Thyroid gland (tissue), 4 donors: ENCODE results near the gene NR2F1-AS1.

ENCODE experiments used
- POLR2A ChIP-seq, 2 donors: fragments of 450-650 bp; IDR thresholded peaks; one replicate each; pipeline ENCODE4 v1.6.1; 2017; ENCODE audit warnings: antibody characterized with exemption in 2 of 2, mild to moderate bottlenecking in 2 of 2, moderate library complexity in 1 of 2
- TF ChIP-seq, protein P1 (sequence below), 6 experiments: fragments of 200-600 bp in 3 of 6; fragments of 450-650 bp in 3 of 6; sonication (generic) in 3 of 6; IDR thresholded peaks; one replicate each; pipeline ENCODE4 v1.5.1; 2016 to 2019; ENCODE audit warnings: antibody characterized with exemption in 6 of 6, mild to moderate bottlenecking in 2 of 6, inconsistent platforms in 1 of 6, moderate library complexity in 1 of 6

DNA sequence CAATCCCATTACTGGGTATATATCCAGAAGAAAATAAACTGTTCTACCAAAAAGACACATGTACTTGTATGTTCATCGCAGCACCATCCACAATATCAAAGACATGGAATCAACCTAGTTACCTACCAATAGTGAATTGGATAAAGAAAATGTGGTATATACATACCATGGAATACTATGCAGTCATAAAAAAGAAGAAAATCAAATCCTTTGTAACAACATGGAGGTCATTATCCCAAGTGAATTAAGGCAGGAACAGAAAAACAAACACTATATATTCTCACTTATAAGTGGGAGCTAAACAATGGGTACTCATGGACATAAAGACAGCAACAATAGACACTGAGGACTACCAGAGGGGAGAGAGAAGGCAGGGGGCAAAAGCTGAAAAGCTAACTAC, 67.7 kb downstream of the NR2F1-AS1 start:
- TF ChIP-seq, protein P1, sequence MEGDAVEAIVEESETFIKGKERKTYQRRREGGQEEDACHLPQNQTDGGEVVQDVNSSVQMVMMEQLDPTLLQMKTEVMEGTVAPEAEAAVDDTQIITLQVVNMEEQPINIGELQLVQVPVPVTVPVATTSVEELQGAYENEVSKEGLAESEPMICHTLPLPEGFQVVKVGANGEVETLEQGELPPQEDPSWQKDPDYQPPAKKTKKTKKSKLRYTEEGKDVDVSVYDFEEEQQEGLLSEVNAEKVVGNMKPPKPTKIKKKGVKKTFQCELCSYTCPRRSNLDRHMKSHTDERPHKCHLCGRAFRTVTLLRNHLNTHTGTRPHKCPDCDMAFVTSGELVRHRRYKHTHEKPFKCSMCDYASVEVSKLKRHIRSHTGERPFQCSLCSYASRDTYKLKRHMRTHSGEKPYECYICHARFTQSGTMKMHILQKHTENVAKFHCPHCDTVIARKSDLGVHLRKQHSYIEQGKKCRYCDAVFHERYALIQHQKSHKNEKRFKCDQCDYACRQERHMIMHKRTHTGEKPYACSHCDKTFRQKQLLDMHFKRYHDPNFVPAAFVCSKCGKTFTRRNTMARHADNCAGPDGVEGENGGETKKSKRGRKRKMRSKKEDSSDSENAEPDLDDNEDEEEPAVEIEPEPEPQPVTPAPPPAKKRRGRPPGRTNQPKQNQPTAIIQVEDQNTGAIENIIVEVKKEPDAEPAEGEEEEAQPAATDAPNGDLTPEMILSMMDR (IDR thresholded peaks at IDR 0.05) = no peak
- TF ChIP-seq POLR2A (IDR thresholded peaks at IDR 0.05) = no peak
